PC-3 (cell line): Measurements from ENCODE around the gene PCDHGB7. TPM values are rescaled to one million over a fixed set of nuclear protein-coding genes. Genes with fewer than 3 reads are reported as not detected.
A peak's percentile ranks its signal among the peaks of the same experiment; 100 is the strongest.

Source experiments
- ATAC-seq: fragments of 200-7000 bp; cut with Tn5 transposase; 2 replicates; pipeline ENCODE4 v1.9.1; 2020; ENCODE audit warnings: mild to moderate bottlenecking, moderate library complexity
- BruUV-seq: library from RNA; stranded (reverse); fragments of 400-500 nt; replicated peaks from 2 replicates; lab custom pipeline; 2021; lab: Mats Ljungman, UMichigan
- CTCF ChIA-PET: fragments of 300-600 bp; sonication (Branson Sonifier 250); formaldehyde crosslinking; loops from one replicate; lab custom pipeline; 2022; ENCODE audit warnings: antibody characterized with exemption; lab: Charles Lee
- POLR2A ChIA-PET: fragments of 300-600 bp; sonication (Branson Sonifier 250); formaldehyde crosslinking; loops from one replicate; lab custom pipeline; 2022; ENCODE audit warnings: antibody characterized with exemption; ENCODE audit not compliant: unreplicated experiment; lab: Charles Lee
- DNase-seq: peaks from one replicate; pipeline ENCODE4 v3.0.0-alpha.2; 2015
- H2AFZ ChIP-seq: fragments of 300-600 bp; sonication (generic); 2 replicates; pipeline ENCODE4 v1.6.0; 2016; ENCODE audit warnings: antibody characterized with exemption, low read length
- H3F3A ChIP-seq: fragments of 300-600 bp; sonication (generic); one replicate; pipeline ENCODE4 v1.6.0; 2017; ENCODE audit warnings: antibody characterized with exemption, low read length, control low read depth, mild to moderate bottlenecking; ENCODE audit not compliant: unreplicated experiment
- H3K27ac ChIP-seq: fragments of 300-600 bp; sonication (generic); 2 replicates; pipeline ENCODE4 v1.5.1; 2016; ENCODE audit warnings: mild to moderate bottlenecking, low read length
- H3K27me3 ChIP-seq: fragments of 300-600 bp; sonication (generic); 2 replicates; pipeline ENCODE4 v1.6.1; 2016; ENCODE audit warnings: low read length, mixed read lengths
- H3K36me3 ChIP-seq: fragments of 300-600 bp; sonication (generic); 2 replicates; pipeline ENCODE4 v1.6.1; 2016; ENCODE audit warnings: low read depth, mixed run types, low read length, mixed read lengths
- H3K4me1 ChIP-seq: fragments of 300-600 bp; sonication (generic); 2 replicates; pipeline ENCODE4 v1.5.1; 2016; ENCODE audit warnings: low read length; ENCODE audit not compliant: insufficient read depth
- H3K4me2 ChIP-seq: fragments of 300-600 bp; sonication (generic); 2 replicates; pipeline ENCODE4 v1.6.0; 2016; ENCODE audit warnings: low read length
- H3K4me3 ChIP-seq: fragments of 300-600 bp; sonication (generic); 2 replicates; pipeline ENCODE4 v1.5.1; 2016; ENCODE audit warnings: mild to moderate bottlenecking, low read length, mixed read lengths
- H3K79me2 ChIP-seq: fragments of 300-600 bp; sonication (generic); 2 replicates; pipeline ENCODE4 v1.6.1; 2017; ENCODE audit warnings: low read length, mixed read lengths
- H3K9ac ChIP-seq: fragments of 300-600 bp; sonication (generic); 2 replicates; pipeline ENCODE4 v1.6.0; 2016; ENCODE audit warnings: mild to moderate bottlenecking, low read length
- H3K9me2 ChIP-seq: fragments of 300-600 bp; sonication (generic); replicated peaks from 2 replicates; pipeline ENCODE4 v1.6.1; 2016; ENCODE audit warnings: mixed run types, low read length, mixed read lengths
- H3K9me3 ChIP-seq: fragments of 300-600 bp; sonication (generic); 2 replicates; pipeline ENCODE4 v1.6.1; 2016; ENCODE audit warnings: low read length, mixed read lengths
- H4K20me1 ChIP-seq: fragments of 300-600 bp; sonication (generic); 2 replicates; pipeline ENCODE4 v1.6.1; 2016; ENCODE audit warnings: low read length, mixed read lengths
- CTCF ChIP-seq: fragments of 300-600 bp; sonication (generic); conservative IDR thresholded peaks from 2 replicates; pipeline ENCODE4 v1.5.1; 2017; ENCODE audit warnings: antibody characterized with exemption, low read depth, mild to moderate bottlenecking, low read length
- EZH2 ChIP-seq: fragments of 300-600 bp; sonication (generic); IDR thresholded peaks from one replicate; pipeline ENCODE4 v1.6.1; 2017; ENCODE audit warnings: antibody characterized with exemption, mild to moderate bottlenecking, low read length; ENCODE audit not compliant: unreplicated experiment
- EZH2phosphoT487 ChIP-seq: fragments of 300-600 bp; sonication (generic); IDR thresholded peaks from 2 replicates; pipeline ENCODE4 v1.6.1; 2018; ENCODE audit warnings: mild to moderate bottlenecking, antibody characterized with exemption, low read length, borderline replicate concordance
- intact Hi-C: fragments of 100-400 bp; cut with micrococcal nuclease; formaldehyde crosslinking; loops from 2 replicates; pipeline ENCODE4 v1.9.0; 2023
- total RNA-seq: library from RNA; depleted of rRNA; stranded (reverse); fragments of >200 nt; gene quantifications from 2 replicates; pipeline ENCODE4 v1.2.3, GENCODE V29; 2014

Gene PCDHGB7
- total RNA-seq, 1 experiment from 2014 or later: 0.44 TPM

- Histone ChIP-seq H3K9me3 (peaks cover 7% of the 10 kb centered on the region; the same call in 1 of the 2 replicates), H3K9ac (no peak overlapping the region), H3K4me1 (no peaks in the 10 kb centered on the region), H3K4me3 (peak overlapping the region; percentile 23), H3K27me3 (no peaks in the 10 kb centered on the region), H3K9me2 (no peaks in the 10 kb centered on the region), H2AFZ (no peak overlapping the region), H3K79me2 (no peaks in the 10 kb centered on the region), H4K20me1 (no peaks in the 10 kb centered on the region), H3K27ac (no peak overlapping the region), H3K36me3 (peaks cover 9% of the 10 kb centered on the region; the same call in 1 of the 2 replicates), H3K4me2 (no peak overlapping the region), H3F3A (no peaks in the 10 kb centered on the region)
- DNase-seq (no peak), ATAC-seq (no peak)
- intact Hi-C loops: loop anchor here (5.0 kb wide), 1 partner anchor 109 kb away; no protein-coding TSS in a partner anchor
- POLR2A ChIA-PET: no interaction called here
- TF ChIP-seq EZH2 (no peak), EZH2phosphoT487 (no peak), CTCF (no peak)
- BruUV-seq: no TSS peak
- CTCF ChIA-PET: interaction anchor here (2.4 kb wide), 1 partner anchor 126 kb away, joined by 7 read pairs; no protein-coding TSS in a partner anchor
Observed at GRCh38 chr5:141398608-141399007, 18.9 kb upstream of the PCDHGB7 start.

- H3K36me3 ChIP-seq: peaks cover 9% of the 10 kb centered on the region; the same call in 1 of the 2 replicates
- no peak overlapping the region for H3K4me3 ChIP-seq
- ChIA-PET CTCF (no interaction called here), POLR2A (no interaction called here)
- ATAC-seq (no peak), DNase-seq (no peak)
- H3K27me3 ChIP-seq: no peaks in the 10 kb centered on the region
- H3K9me3 ChIP-seq: peaks cover 7% of the 10 kb centered on the region; the same call in 1 of the 2 replicates
- no peak overlapping the region for H3K27ac ChIP-seq
- H4K20me1 ChIP-seq: no peaks in the 10 kb centered on the region
- H3K9me2 ChIP-seq: no peaks in the 10 kb centered on the region
- H3K4me2 ChIP-seq: no peak overlapping the region
- BruUV-seq: no TSS peak
- no peak overlapping the region for H3K9ac ChIP-seq
- H3K4me1 ChIP-seq: no peaks in the 10 kb centered on the region
- no peaks in the 10 kb centered on the region for H3K79me2 ChIP-seq
- H3F3A ChIP-seq: no peaks in the 10 kb centered on the region
- TF ChIP-seq EZH2 (no peak), CTCF (no peak), EZH2phosphoT487 (no peak)
- H2AFZ ChIP-seq: no peak overlapping the region
- intact Hi-C loops: loop anchor here (5.0 kb wide), 1 partner anchor 108 kb away; no protein-coding TSS in a partner anchor
Observed at GRCh38 chr5:141399555-141400258, 17.8 kb upstream of the PCDHGB7 start.

- intact Hi-C loops: no loop called here
- Histone ChIP-seq H3K4me2 (no peak within 1 kb of the TSS), H3K9me3 (peaks cover 14% of the 10 kb centered on the region; the same call in 1 of the 2 replicates), H3K27me3 (no peaks in the 10 kb centered on the region), H3K27ac (no peak within 1 kb of the TSS), H3K4me1 (no peaks in the 10 kb centered on the region), H3K9me2 (no peaks in the 10 kb centered on the region), H2AFZ (no peak within 1 kb of the TSS), H3F3A (no peaks in the 10 kb centered on the region), H3K79me2 (no peaks in the 10 kb centered on the region), H4K20me1 (no peaks in the 10 kb centered on the region), H3K36me3 (peaks cover 9% of the 10 kb centered on the region; the same call in 1 of the 2 replicates), H3K4me3 (no peak within 1 kb of the TSS), H3K9ac (no peak within 1 kb of the TSS)
- no peak for DNase-seq
- ChIA-PET POLR2A (no interaction called here), CTCF (no interaction called here)
- no peak for TF ChIP-seq EZH2phosphoT487
- TF ChIP-seq CTCF: no peak
- no peak for TF ChIP-seq EZH2
- no peak for ATAC-seq
- no TSS peak for BruUV-seq
Observed at GRCh38 chr5:141402553-141403243, 14.8 kb upstream of the PCDHGB7 start, which contains the start of gene PCDHGA9. TSS of gene PCDHGA9 (plus strand) at chr5:141402778. CDS start at chr5:141402953, 175 bp downstream.
